Stomach (tissue), 4 donors: Measurements from ENCODE around the gene HCN2.

Experiments
- POLR2AphosphoS5 ChIP-seq, 3 donors: sonication (generic); formaldehyde crosslinking; IDR thresholded peaks; one replicate each; pipeline ENCODE4 v1.6.1; 2016; ENCODE audit warnings: antibody characterized with exemption in 3 of 3
- TF ChIP-seq, protein P1 (sequence below), 7 experiments: fragments of 450-650 bp in 4 of 7; fragments of 200-600 bp in 3 of 7; sonication (generic) in 3 of 7; IDR thresholded peaks; one replicate each; pipeline ENCODE4 v1.5.1; 2016 to 2019; ENCODE audit warnings: antibody characterized with exemption in 7 of 7, control low read depth in 2 of 7, mild to moderate bottlenecking in 1 of 7

DNA sequence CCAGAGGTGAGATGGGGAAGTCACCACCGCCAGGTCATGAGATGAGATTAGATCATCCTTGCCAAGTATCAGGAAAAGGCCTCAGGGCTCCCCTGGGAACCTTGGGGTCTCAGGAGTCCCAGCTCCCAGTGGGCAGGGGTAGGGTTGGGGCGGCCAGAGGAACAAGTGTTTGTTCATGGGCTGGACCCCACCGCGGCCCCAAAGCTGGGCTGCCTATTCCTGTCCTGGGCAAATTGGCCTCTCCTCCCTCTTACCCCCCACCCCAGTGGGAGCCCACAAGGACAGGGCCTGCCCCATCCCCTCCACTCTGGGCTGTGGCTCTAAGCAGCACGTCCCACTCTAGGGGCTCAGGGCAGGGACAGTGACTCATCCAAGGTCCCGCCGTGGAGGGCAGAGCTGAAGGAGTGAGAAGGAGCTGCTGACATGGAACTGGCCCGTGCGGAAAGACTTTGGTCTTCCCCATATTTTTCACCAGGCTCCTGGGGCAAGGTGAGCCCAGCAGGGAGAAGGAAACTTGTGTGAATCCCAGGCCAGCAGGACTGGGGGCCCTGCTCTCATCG lies 4.0 kb upstream of the HCN2 start:
- TF ChIP-seq, protein P1, sequence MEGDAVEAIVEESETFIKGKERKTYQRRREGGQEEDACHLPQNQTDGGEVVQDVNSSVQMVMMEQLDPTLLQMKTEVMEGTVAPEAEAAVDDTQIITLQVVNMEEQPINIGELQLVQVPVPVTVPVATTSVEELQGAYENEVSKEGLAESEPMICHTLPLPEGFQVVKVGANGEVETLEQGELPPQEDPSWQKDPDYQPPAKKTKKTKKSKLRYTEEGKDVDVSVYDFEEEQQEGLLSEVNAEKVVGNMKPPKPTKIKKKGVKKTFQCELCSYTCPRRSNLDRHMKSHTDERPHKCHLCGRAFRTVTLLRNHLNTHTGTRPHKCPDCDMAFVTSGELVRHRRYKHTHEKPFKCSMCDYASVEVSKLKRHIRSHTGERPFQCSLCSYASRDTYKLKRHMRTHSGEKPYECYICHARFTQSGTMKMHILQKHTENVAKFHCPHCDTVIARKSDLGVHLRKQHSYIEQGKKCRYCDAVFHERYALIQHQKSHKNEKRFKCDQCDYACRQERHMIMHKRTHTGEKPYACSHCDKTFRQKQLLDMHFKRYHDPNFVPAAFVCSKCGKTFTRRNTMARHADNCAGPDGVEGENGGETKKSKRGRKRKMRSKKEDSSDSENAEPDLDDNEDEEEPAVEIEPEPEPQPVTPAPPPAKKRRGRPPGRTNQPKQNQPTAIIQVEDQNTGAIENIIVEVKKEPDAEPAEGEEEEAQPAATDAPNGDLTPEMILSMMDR (IDR thresholded peaks at IDR 0.05): no peak
- no peak for TF ChIP-seq POLR2AphosphoS5 (IDR thresholded peaks at IDR 0.05)
